Spleen (tissue), 11 donors: ENCODE measurements around the gene SLC35F6. TPM values are rescaled to one million over a fixed set of nuclear protein-coding genes. Genes with fewer than 3 reads are reported as not detected.
"Not testable (repeated sequence)": the region's sequence is repeated elsewhere in the genome, so short reads cannot be mapped to it uniquely, and the experiment has no call there.

Source experiments
- DNase-seq: peaks from one replicate; pipeline ENCODE4 v3.0.0-alpha.2; 2020
- H3K27ac ChIP-seq, 8 donors: fragments of 200-600 bp; sonication (generic) in 7 of 8; 1 replicate in 4 of 8; 2 replicates in 4 of 8; pipeline versions ENCODE4 v1.5.0 to v1.8.0; 2016 to 2021; ENCODE audit warnings: inconsistent platforms in 4 of 8, mild to moderate bottlenecking in 4 of 8, moderate library complexity in 1 of 8
- H3K27me3 ChIP-seq, 7 donors: fragments of 200-600 bp; sonication (generic) in 6 of 7; replicated peaks in 1 of 7; 1 replicate in 4 of 7; 2 replicates in 3 of 7; pipeline versions ENCODE4 v1.5.0 to v1.8.0; 2016 to 2021; ENCODE audit warnings: inconsistent platforms in 3 of 7, mild to moderate bottlenecking in 1 of 7
- H3K36me3 ChIP-seq, 6 donors: fragments of 200-600 bp; sonication (generic) in 5 of 6; 1 replicate in 4 of 6; 2 replicates in 2 of 6; pipeline versions ENCODE4 v1.5.0 to v1.8.0; 2016 to 2021; ENCODE audit warnings: inconsistent platforms in 2 of 6
- H3K4me1 ChIP-seq, 6 donors: fragments of 200-600 bp; sonication (generic) in 5 of 6; 1 replicate in 3 of 6; 2 replicates in 3 of 6; pipeline versions ENCODE4 v1.5.0 to v1.8.0; 2016 to 2021; ENCODE audit warnings: inconsistent platforms in 3 of 6
- H3K4me3 ChIP-seq, 8 donors: fragments of 200-600 bp; sonication (generic) in 7 of 8; 1 replicate in 4 of 8; 2 replicates in 4 of 8; pipeline versions ENCODE4 v1.5.0 to v1.8.0; 2016 to 2021; ENCODE audit warnings: inconsistent platforms in 4 of 8, mild to moderate bottlenecking in 4 of 8, moderate library complexity in 2 of 8
- H3K9me3 ChIP-seq, 8 donors: fragments of 200-600 bp; sonication (generic) in 7 of 8; 1 replicate in 4 of 8; 2 replicates in 4 of 8; pipeline versions ENCODE4 v1.5.0 to v1.8.0; 2016 to 2021; ENCODE audit warnings: inconsistent platforms in 4 of 8
- CTCF ChIP-seq, 11 experiments: fragments of 200-600 bp in 7 of 11; fragments of 450-650 bp in 4 of 11; sonication (generic) in 4 of 11; IDR thresholded peaks in 8 of 11; conservative IDR thresholded peaks in 3 of 11; 1 replicate in 7 of 11; 2 replicates in 4 of 11; pipeline versions ENCODE4 v1.4.0 to v1.8.0; 2016 to 2021; ENCODE audit warnings: antibody characterized with exemption in 11 of 11, inconsistent platforms in 4 of 11, mild to moderate bottlenecking in 1 of 11
- POLR2A ChIP-seq, 3 donors: fragments of 450-650 bp; IDR thresholded peaks; one replicate each; pipeline ENCODE4 v1.5.1; 2017; ENCODE audit warnings: antibody characterized with exemption in 3 of 3, mild to moderate bottlenecking in 1 of 3
- POLR2AphosphoS5 ChIP-seq, 3 donors: sonication (generic); formaldehyde crosslinking; IDR thresholded peaks; one replicate each; pipeline ENCODE4 v1.5.1; 2017; ENCODE audit warnings: antibody characterized with exemption in 3 of 3
- WGBS, 5 donors: extraction: QIAGEN DNeasy Blood & Tissue Kit in 3 of 5; methylation state at CpG; one replicate each; pipeline versions ENCODE4 v1.1.5 to v1.1.7; 2013 to 2018; 5-methylcytosine and 5-hydroxymethylcytosine counted together
- intact Hi-C: fragments of 100-400 bp; cut with DNase I; formaldehyde crosslinking; loops from one replicate; pipeline ENCODE4 v1.15.0; 2023; ENCODE audit warnings: low total_unique reads
- polyA plus RNA-seq, 3 donors: library from polyadenylated mRNA; stranded (reverse); fragments of 200-250 nt; gene quantifications; one replicate each; pipeline ENCODE4 v1.2.1, GENCODE V29; 2013
- total RNA-seq, 7 donors: library from RNA; depleted of rRNA in 3 of 7; stranded (reverse); fragments of >200 nt in 3 of 7; fragmentation: NEBNext Ultra II Directional in 4 of 7; extraction: Animal tissue kit (Norgen Biotek cat#: 25700) in 4 of 7; gene quantifications; one replicate each; pipeline versions ENCODE4 v1.1.0 to v1.2.1, GENCODE V29; 2016 to 2021
- donor health status: healthy with polysubstance abuse.
- donor health status: DM: no; HTN: no; CAD: no; lungs with moderate emphysema.
- donor health status: DM: no; HTN: no; CAD: no.
- donor health status: Bipolar disorder and iron deficiency.
- donor health status: healthy.
- donor health status: DM: no; HTN: no; CAD: no.
- donor health status: DM: yes; HTN: yes; CAD: no.

Gene SLC35F6
- total and polyA plus RNA-seq, 10 donors: 5.3 to 50.2 (median 30.1) TPM

DNA sequence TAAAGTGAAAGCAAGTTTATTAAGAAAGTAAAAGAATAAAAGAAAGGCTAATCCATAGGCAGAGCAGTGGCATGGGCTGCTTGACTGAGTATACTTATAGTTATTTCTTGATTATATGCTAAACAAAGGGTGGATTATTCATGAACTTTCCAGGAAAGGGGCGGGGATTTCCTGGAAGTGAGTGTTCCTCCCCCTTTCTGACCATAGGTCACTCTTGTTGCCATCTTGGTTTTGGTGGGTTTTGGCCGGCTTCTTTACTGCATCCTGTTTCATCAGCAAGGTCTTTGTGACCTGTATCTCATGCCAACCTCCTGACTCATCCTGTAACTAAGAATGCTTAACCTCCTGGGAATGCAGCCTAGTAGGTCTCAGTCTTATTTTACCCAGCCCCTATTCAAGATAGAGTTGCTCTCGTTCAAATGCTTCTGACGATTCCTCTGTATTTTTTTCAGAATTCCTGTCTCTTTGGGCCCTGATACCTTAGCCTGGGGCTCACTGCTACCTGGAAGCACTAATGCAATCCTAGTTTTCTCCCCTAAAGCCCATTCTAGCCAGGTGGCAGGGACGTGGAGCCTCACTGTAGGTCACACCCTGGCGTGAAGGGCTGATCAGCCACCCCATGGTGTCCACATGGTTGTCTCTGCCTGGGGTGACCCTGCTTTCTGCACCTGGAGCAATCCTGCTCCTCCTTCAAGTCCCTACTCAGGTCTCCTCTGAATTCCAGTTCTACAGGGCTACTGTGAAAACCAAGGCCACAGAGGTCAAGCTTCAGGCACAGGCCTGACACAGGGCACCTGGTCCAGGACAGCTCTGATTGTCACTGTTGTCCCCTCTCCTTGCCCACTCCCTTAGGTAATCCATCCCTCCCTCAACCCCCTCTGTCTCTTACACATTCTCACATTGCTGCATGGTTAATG, 6.0 kb upstream of the SLC35F6 start:
- Histone ChIP-seq H3K9me3 (no peaks in the 10 kb centered on the region), H3K27ac (peak overlapping the region in 6 of 8 donors; percentile 9 to 64 (median 44)), H3K27me3 (no peaks in the 10 kb centered on the region), H3K36me3 (no peaks in the 10 kb centered on the region), H3K4me1 (peaks cover 0 to 27% (median 10%) of the 10 kb centered on the region in 6 donors), H3K4me3 (no peak overlapping the region)
- DNase-seq: no peak
- TF ChIP-seq POLR2A (IDR thresholded peaks at IDR 0.05) (no peak), POLR2AphosphoS5 (IDR thresholded peaks at IDR 0.05) (peak in 1 of 3 donors; percentile 56)
- intact Hi-C loops: no loop called here
- WGBS, 5 donors: 54 to 76% (median 66%) methylated on average over 6 of the region's 6 CpGs

DNA sequence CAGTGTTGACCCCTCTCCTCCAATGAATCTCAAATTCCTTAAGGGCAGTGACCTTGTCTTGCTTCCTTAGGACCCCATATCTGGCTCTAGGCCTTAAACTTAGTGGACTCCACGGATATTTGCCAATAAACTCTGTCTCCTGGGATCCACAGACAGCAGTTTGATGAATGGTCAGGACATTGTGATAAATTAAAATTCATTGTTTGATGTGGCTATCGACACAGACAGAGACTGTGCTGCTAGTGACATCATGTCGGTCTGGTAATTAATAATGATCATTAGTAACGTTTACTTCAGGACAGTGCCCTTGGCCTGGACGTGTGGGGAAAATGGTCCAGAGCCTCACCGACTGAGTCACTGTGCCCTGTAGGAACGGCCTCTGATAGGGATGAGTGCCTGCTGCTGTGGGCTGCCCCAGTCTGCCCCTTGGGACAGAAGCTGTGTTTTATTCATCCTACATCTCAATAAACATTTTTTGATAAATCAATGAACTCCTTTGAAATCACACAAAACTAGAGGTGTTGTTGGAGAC, 5.2 kb upstream of the SLC35F6 start:
- intact Hi-C loops: no loop called here
- no peaks in the 10 kb centered on the region for H3K9me3 ChIP-seq
- H3K4me3 ChIP-seq: no peak overlapping the region
- TF ChIP-seq CTCF (IDR thresholded peaks at IDR 0.05 in 8 of 11, conservative IDR thresholded peaks at IDR 0.05 in 3 of 11): no peak
- TF ChIP-seq POLR2A (IDR thresholded peaks at IDR 0.05): no peak
- no peak for TF ChIP-seq POLR2AphosphoS5 (IDR thresholded peaks at IDR 0.05)
- 85 to 89% (median 87%) methylated on average over 7 of the region's 7 CpGs for WGBS, 5 donors
- H3K4me1 ChIP-seq: peaks cover 3 to 35% (median 14%) of the 10 kb centered on the region in 6 donors
- DNase-seq: no peak
- H3K36me3 ChIP-seq: no peaks in the 10 kb centered on the region
- H3K27me3 ChIP-seq: no peaks in the 10 kb centered on the region
- peak overlapping the region in 2 of 8 donors; percentile 51 to 64 for H3K27ac ChIP-seq

DNA sequence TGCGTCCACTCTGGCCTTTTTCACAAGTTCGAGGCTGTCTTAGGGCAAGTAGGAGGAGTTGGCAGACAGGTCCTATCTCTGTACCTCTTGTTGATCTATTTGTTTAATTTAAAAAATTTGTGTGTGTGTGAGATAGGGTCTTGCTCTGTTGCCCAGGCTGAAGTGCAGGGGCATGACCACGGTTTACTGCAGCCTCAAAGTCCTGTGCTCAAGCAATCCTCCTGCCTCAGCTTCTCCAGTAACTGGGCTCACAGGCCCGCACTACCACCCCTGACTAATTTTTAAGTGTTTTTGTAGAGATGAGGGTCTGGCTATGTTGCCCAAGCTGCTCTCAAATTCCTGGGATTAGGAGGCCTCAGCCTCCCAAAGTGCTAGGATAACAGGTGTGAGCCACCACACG, 4.2 kb upstream of the SLC35F6 start:
- H3K27me3 ChIP-seq: no peaks in the 10 kb centered on the region
- no peak overlapping the region for H3K27ac ChIP-seq
- TF ChIP-seq POLR2A (IDR thresholded peaks at IDR 0.05): no peak
- TF ChIP-seq CTCF (IDR thresholded peaks at IDR 0.05 in 8 of 11, conservative IDR thresholded peaks at IDR 0.05 in 3 of 11): no peak
- no peak for TF ChIP-seq POLR2AphosphoS5 (IDR thresholded peaks at IDR 0.05)
- no peak for DNase-seq
- no peaks in the 10 kb centered on the region for H3K36me3 ChIP-seq
- intact Hi-C loops: no loop called here
- H3K9me3 ChIP-seq: no peaks in the 10 kb centered on the region
- 92 to 98% (median 95%) methylated on average over 5 of the region's 5 CpGs for WGBS, 5 donors
- H3K4me3 ChIP-seq: no peak overlapping the region
- peaks cover 5 to 41% (median 17%) of the 10 kb centered on the region in 6 donors for H3K4me1 ChIP-seq

DNA sequence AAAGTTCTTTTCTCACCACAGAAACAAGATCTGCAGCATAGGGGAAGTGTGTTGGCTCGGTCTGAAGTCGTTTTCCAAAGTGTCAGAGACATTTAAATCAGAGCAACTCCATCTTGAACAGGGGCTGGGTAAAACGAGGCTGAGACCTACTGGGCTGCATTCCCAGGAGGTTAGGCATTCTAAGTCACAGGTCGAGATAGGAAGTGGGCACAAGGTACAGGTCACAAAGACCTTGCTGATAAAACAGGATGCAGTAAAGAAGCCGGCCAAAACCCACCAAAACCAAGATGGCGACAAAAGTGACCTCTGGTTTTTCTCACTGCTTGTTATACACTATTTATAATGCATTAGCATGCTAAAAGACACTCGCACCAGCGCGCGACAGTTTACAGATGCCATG, 3.1 kb upstream of the SLC35F6 start:
- H3K4me3 ChIP-seq, intact Hi-C loops: not testable (repeated sequence)
- WGBS, 5 donors: 77 to 85% (median 81%) methylated on average over 10 of the region's 10 CpGs

DNA sequence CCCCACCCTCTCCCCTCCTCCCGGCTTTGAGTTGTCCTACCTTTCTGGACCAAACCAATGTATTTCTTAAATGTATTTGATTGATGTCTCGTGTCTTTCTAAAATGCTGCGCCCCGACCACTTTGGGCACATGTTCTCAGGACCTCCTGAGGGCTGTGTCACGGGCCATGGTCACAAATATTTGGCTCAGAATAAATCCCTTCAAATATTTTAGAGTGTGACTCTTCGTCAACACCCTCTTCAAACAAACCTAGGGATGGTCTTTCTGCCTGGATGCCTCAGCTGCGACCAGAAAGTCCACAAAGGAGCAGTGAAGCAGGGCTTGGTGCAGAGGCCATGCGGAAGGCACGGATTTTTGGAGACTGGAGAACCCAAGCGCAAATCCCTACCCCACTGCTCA, 1.1 kb upstream of the SLC35F6 start:
- intact Hi-C loops: no loop called here
- WGBS, 5 donors: 92 to 95% (median 94%) methylated on average over 9 to 10 of the region's 10 CpGs
- TF ChIP-seq POLR2AphosphoS5 (IDR thresholded peaks at IDR 0.05): no peak
- TF ChIP-seq CTCF (IDR thresholded peaks at IDR 0.05 in 8 of 11, conservative IDR thresholded peaks at IDR 0.05 in 3 of 11): no peak
- TF ChIP-seq POLR2A (IDR thresholded peaks at IDR 0.05): no peak
- Histone ChIP-seq H3K4me1 (peaks cover 20 to 53% (median 42%) of the 10 kb centered on the region in 6 donors), H3K4me3 (peak overlapping the region in 1 of 8 donors; percentile 93), H3K9me3 (no peaks in the 10 kb centered on the region), H3K27me3 (no peaks in the 10 kb centered on the region), H3K27ac (no peak overlapping the region), H3K36me3 (peaks cover 0 to 20% (median 0%) of the 10 kb centered on the region in 6 donors)
- DNase-seq: no peak

More for the DNA sequence above, 3.1 kb upstream of the SLC35F6 start:
- peaks cover 17 to 44% (median 29%) of the 10 kb centered on the region in 6 donors for H3K4me1 ChIP-seq
- H3K9me3 ChIP-seq, H3K27me3 ChIP-seq, H3K27ac ChIP-seq, H3K36me3 ChIP-seq, DNase-seq: not testable (repeated sequence)
